GM18502 (cell line): Measurements from ENCODE around the gene CFAP68.
"Not testable (repeated sequence)": the region's sequence is repeated elsewhere in the genome, so short reads cannot be mapped to it uniquely, and the experiment has no call there.

Experiments
- ATAC-seq: cut with Tn5 transposase; IDR thresholded peaks from one replicate; pipeline ENCODE4 v1.9.1; 2021; ENCODE audit warnings: mild to moderate bottlenecking; ENCODE audit not compliant: unreplicated experiment, poor library complexity

The CFAP68 gene

GRCh38 chr11:111916768-111917167, 37.4 kb downstream of the CFAP68 start:
- ATAC-seq, result no peak

DNA sequence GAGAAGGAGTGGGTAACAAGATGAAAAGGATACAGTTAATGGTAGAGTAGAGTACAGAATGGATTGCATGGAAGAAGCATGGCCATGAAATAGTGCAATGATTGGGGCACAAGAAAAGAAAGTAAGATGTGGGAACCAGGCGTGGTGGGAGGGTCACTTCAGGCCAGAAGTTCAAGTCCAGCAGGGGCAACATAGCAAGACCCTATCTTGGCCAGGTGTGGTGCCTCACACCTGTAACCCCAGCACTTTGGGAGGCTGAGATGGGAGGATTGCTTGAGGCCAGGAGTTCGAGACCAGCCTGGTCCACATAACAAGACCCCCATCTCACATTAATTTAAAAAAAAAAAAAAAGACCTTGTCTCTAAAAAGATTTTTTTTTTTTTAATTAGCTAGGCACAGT, 38.0 kb downstream of the CFAP68 start:
- no peak for ATAC-seq

DNA sequence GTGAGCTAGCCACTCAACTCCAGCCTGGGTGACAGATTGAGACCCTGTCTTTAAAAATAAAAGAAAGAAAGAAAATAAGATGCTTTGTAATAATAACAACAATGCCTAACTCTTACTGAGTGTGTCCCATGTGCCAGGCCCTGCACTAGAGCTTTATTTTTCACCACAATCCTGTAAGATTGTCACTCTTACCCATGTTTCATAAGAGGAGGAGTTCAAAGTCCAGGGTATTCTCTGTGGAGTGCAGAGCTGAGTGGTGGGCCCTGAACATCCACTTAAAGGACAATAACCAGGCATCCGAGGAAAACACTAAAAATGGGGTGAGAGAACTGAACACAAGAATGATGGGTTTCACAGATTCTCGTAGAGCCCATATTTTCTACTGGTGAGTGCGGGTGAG, 38.4 kb downstream of the CFAP68 start:
- no peak for ATAC-seq

- no peak for ATAC-seq
Measured at GRCh38 chr11:111918390-111919256, 39.3 kb downstream of the CFAP68 start, which contains the start of gene C11orf52. Gene C11orf52, plus strand, starts transcription at chr11:111918913. Its CDS starts 60 bp downstream, at chr11:111918973.

GRCh38 chr11:111920908-111921307, 41.6 kb downstream of the CFAP68 start:
- no peak for ATAC-seq

GRCh38 chr11:111921541-111922230, 42.3 kb downstream of the CFAP68 start:
- no peak for ATAC-seq

- ATAC-seq, result no peak
Measured at GRCh38 chr11:111922803-111923202, 43.5 kb downstream of the CFAP68 start.

GRCh38 chr11:111923351-111923788, 44.0 kb downstream of the CFAP68 start:
- no peak for ATAC-seq

DNA sequence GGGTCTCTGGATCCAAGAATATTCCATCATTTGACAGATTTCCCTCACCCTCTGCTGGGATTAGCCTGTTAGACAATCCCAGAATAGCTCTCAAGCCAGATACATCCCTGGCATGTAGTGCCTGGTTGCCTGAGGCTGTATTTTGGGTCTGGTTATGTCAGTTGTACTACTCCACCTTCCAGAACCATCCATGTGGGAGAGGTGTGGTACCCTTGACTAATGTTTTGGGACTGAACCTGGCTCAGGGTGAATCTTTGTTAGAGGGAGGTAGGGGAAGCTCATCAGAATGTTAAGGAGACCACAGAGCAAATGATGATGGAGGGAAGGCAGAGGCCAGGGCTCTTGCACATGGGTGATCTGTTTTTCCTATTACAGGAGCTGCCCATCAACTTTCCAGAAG, 44.6 kb downstream of the CFAP68 start:
- ATAC-seq, result no peak

- ATAC-seq, result no peak
Measured at GRCh38 chr11:111925953-111926352, 46.6 kb downstream of the CFAP68 start.

DNA sequence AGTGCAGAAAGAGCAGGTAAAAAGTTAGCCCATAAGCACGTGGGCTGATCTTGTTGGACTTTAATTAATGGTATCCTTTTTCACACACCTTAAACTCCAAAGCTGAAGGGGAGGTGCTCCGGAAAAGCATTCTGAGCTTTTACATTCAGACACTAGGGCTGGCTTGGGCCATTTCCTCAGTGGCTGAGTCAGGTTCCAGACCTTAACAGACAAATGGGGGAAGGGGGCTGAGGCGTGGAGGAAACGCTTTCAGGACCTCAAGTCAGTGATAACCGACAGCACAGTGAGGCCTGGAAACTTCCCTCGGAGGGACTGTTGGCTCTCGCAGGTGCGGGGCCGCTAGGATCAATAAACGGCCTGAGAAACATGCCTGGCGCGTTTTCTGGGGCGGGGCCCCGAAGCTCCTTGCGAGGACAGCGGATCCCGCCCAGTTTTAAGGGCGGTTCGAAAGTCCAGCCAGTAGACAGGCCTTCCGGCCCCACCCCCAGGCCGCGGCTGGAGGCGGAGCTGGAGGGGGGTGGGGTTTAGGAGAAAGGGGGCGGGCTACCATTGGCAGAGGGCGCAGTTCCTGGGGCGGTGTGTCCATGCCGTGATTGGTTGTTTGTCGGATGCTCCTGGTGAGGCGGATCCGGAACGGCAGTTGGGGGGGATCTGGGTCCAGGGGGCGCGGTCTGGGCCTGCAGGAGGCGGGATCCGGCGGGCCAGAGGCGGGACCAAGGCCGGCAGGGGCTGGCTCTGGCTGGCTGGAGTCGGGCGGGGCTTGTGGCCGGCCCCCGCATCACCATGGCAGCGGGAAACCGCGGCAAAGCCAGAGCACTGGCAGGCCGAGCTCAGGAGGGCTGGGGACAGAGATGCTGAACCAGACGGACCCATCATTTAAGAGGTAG, 47.4 kb downstream of the CFAP68 start:
- ATAC-seq, result peak; percentile 92

- no peak for ATAC-seq
Measured at GRCh38 chr11:111930472-111930871, 51.1 kb downstream of the CFAP68 start.

DNA sequence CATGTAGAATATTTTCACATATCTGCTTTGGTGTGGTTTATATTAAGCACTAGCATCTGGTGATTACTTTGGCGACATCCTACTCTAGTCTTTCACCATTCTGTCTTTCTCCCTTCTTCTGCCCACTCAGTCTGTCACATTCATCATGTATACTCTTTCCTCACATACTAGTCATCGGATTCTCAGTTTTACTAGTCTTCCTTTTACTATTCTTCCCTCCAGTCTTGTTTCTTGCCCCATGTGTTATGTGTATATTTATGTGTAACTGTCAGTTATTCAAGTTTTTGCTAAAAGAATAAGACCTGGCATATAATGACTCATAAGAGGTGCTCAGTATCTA, 53.2 kb downstream of the CFAP68 start:
- ATAC-seq, result no peak

DNA sequence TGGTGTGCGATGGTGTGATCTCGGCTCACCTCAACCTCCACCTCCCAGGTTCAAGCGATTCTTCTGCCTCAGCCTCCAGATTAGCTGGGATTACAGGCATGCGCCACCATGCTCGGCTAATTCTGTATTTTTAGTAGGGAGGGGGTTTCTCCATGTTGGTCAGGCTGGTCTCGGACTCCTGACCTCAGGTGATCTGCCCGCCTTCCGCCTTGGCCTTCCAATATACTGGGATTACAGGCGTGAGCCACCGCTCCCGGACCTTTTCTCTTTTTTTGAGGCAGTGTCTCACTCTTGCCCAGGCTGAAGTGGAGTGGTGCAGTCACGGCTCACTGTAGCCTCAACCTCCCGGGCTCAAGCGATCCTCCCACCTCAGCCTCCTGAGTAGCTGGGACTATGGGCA, 53.8 kb downstream of the CFAP68 start:
- ATAC-seq, result not testable (repeated sequence)

DNA sequence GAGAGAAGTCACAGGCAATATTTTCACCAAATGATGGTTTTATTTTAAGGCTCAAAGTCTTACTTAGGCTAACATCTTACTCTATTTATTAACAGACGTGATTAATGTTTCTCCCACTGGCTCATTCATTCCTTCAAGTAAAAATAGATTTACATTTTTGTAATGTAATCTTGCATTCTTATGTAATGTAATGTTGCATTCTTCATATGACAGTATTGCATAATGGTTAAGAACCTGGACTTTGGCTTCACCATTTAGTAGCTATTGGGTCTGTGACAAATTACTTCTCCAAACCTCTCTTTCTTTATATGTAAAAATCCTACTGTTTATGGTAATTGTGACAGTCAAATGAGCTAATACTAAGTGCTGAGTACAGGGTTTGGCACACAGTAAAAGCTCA, 54.5 kb downstream of the CFAP68 start:
- no peak for ATAC-seq

- no peak for ATAC-seq
Measured at GRCh38 chr11:111934306-111934705, 55.0 kb downstream of the CFAP68 start.
